Liver (tissue), 9 donors: Measurements from ENCODE around the gene FBXO47. TPM values are rescaled to one million over a fixed set of nuclear protein-coding genes. Genes with fewer than 3 reads are reported as not detected.

Experiments
- DNase-seq: peaks from one replicate; pipeline ENCODE4 v3.0.0-alpha.2; 2017; ENCODE audit warnings: low spot score
- H3K27ac ChIP-seq, 2 donors: one replicate each; pipeline ENCODE4 v1.7.0; 2013; ENCODE audit warnings: inconsistent platforms in 2 of 2, low read length in 2 of 2, control low read depth in 1 of 2, low read depth in 1 of 2, mild to moderate bottlenecking in 1 of 2
- H3K27me3 ChIP-seq, 4 donors: one replicate each; pipeline versions ENCODE4 v1.6.1 to v1.7.0; 2013; ENCODE audit warnings: low read length in 3 of 4, inconsistent platforms in 1 of 4, mild to moderate bottlenecking in 1 of 4, moderate library complexity in 1 of 4; ENCODE audit not compliant: control insufficient read depth in 4 of 4, insufficient read depth in 4 of 4
- H3K36me3 ChIP-seq, 4 donors: one replicate each; pipeline versions ENCODE4 v1.6.1 to v1.7.0; 2013; ENCODE audit warnings: low read length in 3 of 4, mild to moderate bottlenecking in 3 of 4, low read depth in 1 of 4, moderate library complexity in 1 of 4; ENCODE audit not compliant: control insufficient read depth in 4 of 4, insufficient read depth in 3 of 4
- H3K4me1 ChIP-seq, 4 donors: one replicate each; pipeline versions ENCODE4 v1.6.1 to v1.7.0; 2013; ENCODE audit warnings: low read length in 3 of 4, mild to moderate bottlenecking in 3 of 4, moderate library complexity in 1 of 4; ENCODE audit not compliant: control insufficient read depth in 4 of 4, insufficient read depth in 4 of 4
- H3K4me3 ChIP-seq, 3 donors: one replicate each; pipeline versions ENCODE4 v1.6.1 to v1.7.0; 2013; ENCODE audit warnings: low read length in 3 of 3, control low read depth in 1 of 3, low read depth in 1 of 3, mild to moderate bottlenecking in 1 of 3
- H3K9ac ChIP-seq, 2 donors: one replicate each; pipeline ENCODE4 v1.7.0; 2013; ENCODE audit warnings: low read length in 2 of 2, mild to moderate bottlenecking in 2 of 2, moderate library complexity in 2 of 2, control low read depth in 1 of 2, low read depth in 1 of 2
- H3K9me3 ChIP-seq, 4 donors: one replicate each; pipeline versions ENCODE4 v1.6.1 to v1.7.0; 2013; ENCODE audit warnings: low read length in 3 of 4; ENCODE audit not compliant: control insufficient read depth in 4 of 4
- ATF3 ChIP-seq: IDR thresholded peaks from 2 replicates; pipeline ENCODE4 v1.6.1; 2016; ENCODE audit warnings: antibody characterized with exemption
- CTCF ChIP-seq: fragments of 150-350 bp; IDR thresholded peaks from 2 replicates; pipeline ENCODE4 v1.5.1; 2017; ENCODE audit warnings: improper control_type of control experiment, low read depth, low read length; ENCODE audit not compliant: missing input control
- FOXA1 ChIP-seq: IDR thresholded peaks from 2 replicates; pipeline ENCODE4 v1.6.1; 2016; ENCODE audit warnings: antibody characterized with exemption
- FOXA2 ChIP-seq: IDR thresholded peaks from 2 replicates; pipeline ENCODE4 v1.6.1; 2016; ENCODE audit warnings: antibody characterized with exemption
- GABPA ChIP-seq, 2 donors: IDR thresholded peaks in 1 of 2; conservative IDR thresholded peaks in 1 of 2; 2 replicates each; pipeline ENCODE4 v1.6.1; 2016; ENCODE audit warnings: antibody characterized with exemption in 2 of 2, mild to moderate bottlenecking in 1 of 2, moderate library complexity in 1 of 2
- HNF4G ChIP-seq: IDR thresholded peaks from 2 replicates; pipeline ENCODE4 v1.6.1; 2016; ENCODE audit warnings: antibody characterized with exemption
- JUND ChIP-seq, 2 donors: IDR thresholded peaks; 2 replicates each; pipeline ENCODE4 v1.6.1; 2016; ENCODE audit warnings: antibody characterized with exemption in 2 of 2
- RAD21 ChIP-seq, 2 donors: IDR thresholded peaks; 2 replicates each; pipeline ENCODE4 v1.6.1; 2016; ENCODE audit warnings: antibody characterized with exemption in 2 of 2, mild to moderate bottlenecking in 2 of 2
- REST ChIP-seq: IDR thresholded peaks from 2 replicates; pipeline ENCODE4 v1.6.1; 2016; ENCODE audit warnings: antibody characterized with exemption, mild to moderate bottlenecking
- SP1 ChIP-seq: IDR thresholded peaks from 2 replicates; pipeline ENCODE4 v1.6.1; 2018; ENCODE audit warnings: antibody characterized with exemption, mild to moderate bottlenecking
- YY1 ChIP-seq: IDR thresholded peaks from 2 replicates; pipeline ENCODE4 v1.6.1; 2016; ENCODE audit warnings: antibody characterized with exemption, mild to moderate bottlenecking
- ZBTB33 ChIP-seq: IDR thresholded peaks from 2 replicates; pipeline ENCODE4 v1.6.1; 2016; ENCODE audit warnings: antibody characterized with exemption
- WGBS: extraction: QIAGEN DNeasy Blood & Tissue Kit; methylation state at CpG from one replicate; pipeline ENCODE4 v1.1.7; 2013; 5-methylcytosine and 5-hydroxymethylcytosine counted together
- polyA plus RNA-seq, 2 donors: library from polyadenylated mRNA; stranded (reverse) in 1 of 2; unstranded in 1 of 2; fragments of 200-250 nt in 1 of 2; fragments of >200 nt in 1 of 2; fragmentation: Nextera tagmentation in 1 of 2; extraction: Ambion mirVana in 1 of 2; gene quantifications; one replicate each; pipeline versions ENCODE4 v1.2.1 to v1.2.3, GENCODE V29; 2013 to 2015
- total RNA-seq, 2 donors: library from RNA; depleted of rRNA; stranded (reverse); fragments of >200 nt; gene quantifications; one replicate each; pipeline ENCODE4 v1.2.3, GENCODE V29; 2014
- donor health status: healthy.
- donor health status: healthy.
- donor health status: healthy.
- donor health status: healthy.
- donor health status: healthy.

Gene FBXO47
- total and polyA plus RNA-seq, 4 donors = not detected

- TF ChIP-seq JUND (IDR thresholded peaks at IDR 0.05) (no peak), YY1 (no peak), FOXA2 (no peak), RAD21 (IDR thresholded peaks at IDR 0.05) (no peak), FOXA1 (no peak), CTCF (no peak), GABPA (IDR thresholded peaks at IDR 0.05 in 1 of 2, conservative IDR thresholded peaks at IDR 0.05 in 1 of 2) (no peak), ATF3 (no peak)
Observed at GRCh38 chr17:39014044-39014794, 47.0 kb upstream of the FBXO47 start (continued).

GRCh38 chr17:39012725-39013124 lies 45.5 kb upstream of the FBXO47 start:
- DNase-seq = no peak
- no peak for TF ChIP-seq JUND (IDR thresholded peaks at IDR 0.05)
- no peak for TF ChIP-seq SP1
- no peak for TF ChIP-seq HNF4G
- TF ChIP-seq REST = no peak
- no peak for TF ChIP-seq ZBTB33
- TF ChIP-seq FOXA1 = no peak
- no peaks in the 10 kb centered on the region for H3K27me3 ChIP-seq
- H3K9ac ChIP-seq = no peak overlapping the region
- H3K36me3 ChIP-seq = no peaks in the 10 kb centered on the region
- H3K9me3 ChIP-seq = peaks cover 0 to 3% (median under 1%) of the 10 kb centered on the region in 4 donors
- no peaks in the 10 kb centered on the region for H3K4me1 ChIP-seq
- no peak overlapping the region for H3K27ac ChIP-seq
- H3K4me3 ChIP-seq = no peak overlapping the region
- 93% methylated on average over 7 of the region's 7 CpGs for WGBS
